K562 (cell line): Measurements from ENCODE around the gene ADAMTS7. TPM values are rescaled to one million over a fixed set of nuclear protein-coding genes. Genes with fewer than 3 reads are reported as not detected.

Experiments used
- ATF1 ChIP-seq, 2 experiments: fragments of 450-650 bp in 1 of 2; IDR thresholded peaks; 2 replicates each; pipeline ENCODE4 v1.6.1; 2016; ENCODE audit warnings: missing compliant biosample characterization in 1 of 2, missing genetic modification characterization in 1 of 2
- CC2D1A ChIP-seq: fragments of 450-650 bp; IDR thresholded peaks from 2 replicates; pipeline ENCODE4 v1.6.1; 2017; ENCODE audit warnings: mild to moderate bottlenecking
- MCM7 ChIP-seq, 2 experiments: fragments of 450-650 bp; IDR thresholded peaks; 2 replicates each; pipeline ENCODE4 v1.6.1; 2016 to 2018
- PBX2 ChIP-seq, 2 experiments: IDR thresholded peaks in 1 of 2; conservative IDR thresholded peaks in 1 of 2; 2 replicates each; pipeline ENCODE4 v1.6.1; 2016; ENCODE audit warnings: low read depth in 2 of 2, mild to moderate bottlenecking in 1 of 2, missing compliant biosample characterization in 1 of 2, missing genetic modification characterization in 1 of 2, moderate library complexity in 1 of 2
- RAD21 ChIP-seq, 2 experiments: fragments of 250-450 bp in 1 of 2; fragments of 450-650 bp in 1 of 2; sonication (Bioruptor Pico) in 1 of 2; formaldehyde crosslinking in 1 of 2; IDR thresholded peaks in 1 of 2; conservative IDR thresholded peaks in 1 of 2; 2 replicates each; pipeline versions ENCODE4 v1.4.0 to v1.8.0; 2020 to 2022; ENCODE audit warnings: mild to moderate bottlenecking in 2 of 2, moderate library complexity in 1 of 2
- RB1 ChIP-seq: fragments of 450-650 bp; IDR thresholded peaks from 2 replicates; pipeline ENCODE4 v1.6.1; 2017; ENCODE audit warnings: low read depth, mild to moderate bottlenecking
- REST ChIP-seq, 2 experiments: fragments of 450-650 bp; formaldehyde crosslinking in 1 of 2; IDR thresholded peaks; 2 replicates each; pipeline versions ENCODE4 v1.4.0 to v1.6.1; 2014 to 2020; ENCODE audit warnings: mild to moderate bottlenecking in 2 of 2, borderline replicate concordance in 1 of 2, low read depth in 1 of 2
- SPI1 ChIP-seq: IDR thresholded peaks from 2 replicates; pipeline ENCODE4 v1.6.1; 2011; ENCODE audit warnings: low read depth, low read length, control low read depth, borderline replicate concordance
- TFAP4 ChIP-seq: sonication (generic); formaldehyde crosslinking; IDR thresholded peaks from 2 replicates; pipeline ENCODE4 v1.8.0; 2022; ENCODE audit warnings: missing genetic modification reagents, mild to moderate bottlenecking, moderate library complexity, borderline replicate concordance
- polyA plus RNA-seq, 8 experiments: library from polyadenylated mRNA; depleted of rRNA in 4 of 8; stranded (reverse) in 5 of 8; unstranded in 3 of 8; fragments of >200 nt; fragmentation: Nextera tagmentation in 2 of 8; fragmentation: Illumina TruSeq in 1 of 8; extraction: Ambion mirVana in 2 of 8; extraction: Trizol in 1 of 8; gene quantifications; 2 replicates each; pipeline versions ENCODE4 v1.2.1 to v1.2.3, GENCODE V29; 2011 to 2014; ENCODE audit warnings: inconsistent platforms in 1 of 8, missing spikeins in 1 of 8
- total RNA-seq, 7 experiments: library from RNA; depleted of rRNA in 6 of 7; stranded (reverse); fragments of >200 nt in 6 of 7; fragmentation: Illumina TruSeq in 2 of 7; extraction: Trizol in 2 of 7; gene quantifications; 2 replicates each; pipeline versions ENCODE4 v1.2.1 to v1.2.3, GENCODE V29; 2011 to 2021; ENCODE audit warnings: low replicate concordance in 1 of 7
- TF ChIP-seq, protein P1 (sequence below): fragments of 450-650 bp; formaldehyde crosslinking; IDR thresholded peaks from 2 replicates; pipeline ENCODE4 v1.4.0; 2020; ENCODE audit warnings: mild to moderate bottlenecking, moderate library complexity
- TF ChIP-seq, protein P2 (sequence below): fragments of 450-650 bp; IDR thresholded peaks from 2 replicates; pipeline ENCODE4 v1.6.1; 2016; ENCODE audit warnings: low read depth, mild to moderate bottlenecking, moderate library complexity

Gene ADAMTS7
- total and polyA plus RNA-seq, 9 of the 15 experiments (the other 6 are each of a cell fraction or from before 2014, with no cell fraction given): 0.05 to 0.07 TPM; not detected in 7

GRCh38 chr15:78709263-78709882 lies 101.9 kb downstream of the ADAMTS7 start (continued):
- TF ChIP-seq, protein P1, sequence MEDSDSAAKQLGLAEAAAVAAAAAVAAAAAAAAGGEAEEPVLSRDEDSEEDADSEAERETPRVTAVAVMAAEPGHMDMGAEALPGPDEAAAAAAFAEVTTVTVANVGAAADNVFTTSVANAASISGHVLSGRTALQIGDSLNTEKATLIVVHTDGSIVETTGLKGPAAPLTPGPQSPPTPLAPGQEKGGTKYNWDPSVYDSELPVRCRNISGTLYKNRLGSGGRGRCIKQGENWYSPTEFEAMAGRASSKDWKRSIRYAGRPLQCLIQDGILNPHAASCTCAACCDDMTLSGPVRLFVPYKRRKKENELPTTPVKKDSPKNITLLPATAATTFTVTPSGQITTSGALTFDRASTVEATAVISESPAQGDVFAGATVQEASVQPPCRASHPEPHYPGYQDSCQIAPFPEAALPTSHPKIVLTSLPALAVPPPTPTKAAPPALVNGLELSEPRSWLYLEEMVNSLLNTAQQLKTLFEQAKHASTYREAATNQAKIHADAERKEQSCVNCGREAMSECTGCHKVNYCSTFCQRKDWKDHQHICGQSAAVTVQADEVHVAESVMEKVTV (CRISPR knock-in tag): peak; percentile 80
- TF ChIP-seq PBX2 (CRISPR knock-in tag; IDR thresholded peaks at IDR 0.05; ENCODE audit: low read depth) (no peak), PBX2 (tag; conservative IDR thresholded peaks at IDR 0.05; ENCODE audit: low read depth) (no peak), RAD21 (CRISPR knock-in tag; conservative IDR thresholded peaks at IDR 0.05 in 1 of 2, IDR thresholded peaks at IDR 0.05 in 1 of 2) (peak; percentile 85 to 89), MCM7 (IDR thresholded peaks at IDR 0.05) (no peak), ATF1 (CRISPR knock-in tag; IDR thresholded peaks at IDR 0.05) (no peak), ATF1 (tag; IDR thresholded peaks at IDR 0.05) (no peak), CC2D1A (0 out of 2 replicates have a peak, but pooled peaks have one; percentile 48), TFAP4 (CRISPR knock-in tag) (peak; percentile 11; the same call in 1 of the 2 replicates), RB1 (peak; percentile 43; the same call in 1 of the 2 replicates), REST (IDR thresholded peaks at IDR 0.05; ENCODE audit: borderline replicate concordance) (peak; percentile 83), REST (CRISPR knock-in tag; IDR thresholded peaks at IDR 0.05; ENCODE audit: low read depth) (no peak), SPI1 (0 out of 2 replicates have a peak, but pooled peaks have one; percentile 20)
- TF ChIP-seq, protein P2, sequence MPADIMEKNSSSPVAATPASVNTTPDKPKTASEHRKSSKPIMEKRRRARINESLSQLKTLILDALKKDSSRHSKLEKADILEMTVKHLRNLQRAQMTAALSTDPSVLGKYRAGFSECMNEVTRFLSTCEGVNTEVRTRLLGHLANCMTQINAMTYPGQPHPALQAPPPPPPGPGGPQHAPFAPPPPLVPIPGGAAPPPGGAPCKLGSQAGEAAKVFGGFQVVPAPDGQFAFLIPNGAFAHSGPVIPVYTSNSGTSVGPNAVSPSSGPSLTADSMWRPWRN: no peak
